B cell (primary cell): Measurements from ENCODE around the gene ADAMTSL4. TPM values are rescaled to one million over a fixed set of nuclear protein-coding genes. Genes with fewer than 3 reads are reported as not detected.

Experiments
- ATAC-seq: fragments of 200-7000 bp; cut with Tn5 transposase; one replicate; pipeline ENCODE4 v1.10.0; 2021; ENCODE audit warnings: low read depth, mild to moderate bottlenecking, moderate number of reproducible peaks, moderate library complexity
- CTCF ChIA-PET: fragments of 350-600 bp; sonication (Branson Sonifier 250); formaldehyde crosslinking; loops from one replicate; lab custom pipeline; 2021; ENCODE audit warnings: antibody characterized with exemption, inconsistent platforms; lab: Charles Lee
- POLR2A ChIA-PET: fragments of 350-600 bp; sonication (Branson Sonifier 250); formaldehyde crosslinking; loops from one replicate; lab custom pipeline; 2021; ENCODE audit warnings: antibody characterized with exemption; lab: Charles Lee
- DNase-seq: peaks from one replicate; pipeline ENCODE4 v3.0.0; 2013
- H2AFZ ChIP-seq: 2 replicates; pipeline ENCODE4 v1.6.1; 2012; ENCODE audit warnings: mild to moderate bottlenecking, low read depth, low read length; ENCODE audit not compliant: insufficient read depth, poor library complexity, severe bottlenecking
- H3K27ac ChIP-seq, 2 donors: 1 replicate in 1 of 2; 2 replicates in 1 of 2; pipeline ENCODE4 v1.5.1; 2012 to 2013; ENCODE audit warnings: low read length in 2 of 2, mild to moderate bottlenecking in 2 of 2, moderate library complexity in 1 of 2
- H3K27me3 ChIP-seq, 4 experiments: fragments of 200-600 bp in 1 of 4; sonication (generic) in 1 of 4; replicated peaks in 1 of 4; 1 replicate in 2 of 4; 2 replicates in 2 of 4; pipeline versions ENCODE4 v1.6.1 to v1.7.0; 2013 to 2016; ENCODE audit warnings: low read length in 3 of 4, mild to moderate bottlenecking in 2 of 4, mixed read lengths in 1 of 4, moderate library complexity in 1 of 4; ENCODE audit not compliant: insufficient read depth in 4 of 4, control insufficient read depth in 3 of 4; ENCODE audit errors: control extremely low read depth in 1 of 4
- H3K36me3 ChIP-seq, 2 experiments: replicated peaks in 1 of 2; 1 replicate in 1 of 2; 2 replicates in 1 of 2; pipeline versions ENCODE4 v1.6.1 to v1.7.1; 2013; ENCODE audit warnings: low read length in 1 of 2; ENCODE audit not compliant: insufficient read depth in 2 of 2, control insufficient read depth in 1 of 2; ENCODE audit errors: control extremely low read depth in 1 of 2, extremely low read depth in 1 of 2
- H3K4me1 ChIP-seq, 2 donors: fragments of 200-600 bp in 1 of 2; sonication (generic) in 1 of 2; 1 replicate in 1 of 2; 2 replicates in 1 of 2; pipeline versions ENCODE4 v1.5.1 to v1.6.1; 2013 to 2017; ENCODE audit warnings: low read length in 2 of 2; ENCODE audit not compliant: control insufficient read depth in 2 of 2, insufficient read depth in 2 of 2
- H3K4me2 ChIP-seq: replicated peaks from 2 replicates; pipeline ENCODE3; 2012; ENCODE audit warnings: mild to moderate bottlenecking, low read depth, low read length; ENCODE audit not compliant: poor library complexity, severe bottlenecking
- H3K4me3 ChIP-seq, 5 experiments: fragments of 200-600 bp in 1 of 5; sonication (generic) in 1 of 5; 1 replicate in 3 of 5; 2 replicates in 2 of 5; pipeline versions ENCODE4 v1.5.1 to v1.7.0; 2011 to 2016; ENCODE audit warnings: low read length in 4 of 5, mild to moderate bottlenecking in 4 of 5, low read depth in 2 of 5, control low read depth in 1 of 5, moderate library complexity in 1 of 5; ENCODE audit not compliant: insufficient read depth in 1 of 5; ENCODE audit errors: control extremely low read depth in 1 of 5, extremely low read depth in 1 of 5
- H3K79me2 ChIP-seq: fragments of 200-600 bp; sonication (generic); one replicate; pipeline ENCODE4 v1.6.0; 2016; ENCODE audit warnings: low read length; ENCODE audit not compliant: control insufficient read depth, insufficient read depth
- H3K9ac ChIP-seq: fragments of 200-600 bp; sonication (generic); 2 replicates; pipeline ENCODE4 v1.6.1; 2017; ENCODE audit warnings: mild to moderate bottlenecking, low read length, moderate library complexity
- H3K9me3 ChIP-seq, 3 donors: one replicate each; pipeline versions ENCODE4 v1.6.1 to v1.7.1; 2013; ENCODE audit warnings: low read length in 2 of 3; ENCODE audit not compliant: control insufficient read depth in 2 of 3, insufficient read depth in 1 of 3; ENCODE audit errors: control extremely low read depth in 1 of 3
- H4K20me1 ChIP-seq: 2 replicates; pipeline ENCODE4 v1.6.0; 2012; ENCODE audit warnings: mild to moderate bottlenecking, low read length; ENCODE audit not compliant: insufficient read depth, control insufficient read depth, poor library complexity, severe bottlenecking
- H3K27ac Mint-ChIP-seq: one replicate; pipeline ENCODE4 v1.8.0; 2021; ENCODE audit warnings: mixed read lengths
- H3K27me3 Mint-ChIP-seq: one replicate; pipeline ENCODE4 v1.8.0; 2021; ENCODE audit warnings: mixed read lengths
- H3K4me1 Mint-ChIP-seq: one replicate; pipeline ENCODE4 v1.8.0; 2021; ENCODE audit warnings: mixed read lengths
- H3K4me3 Mint-ChIP-seq: one replicate; pipeline ENCODE4 v1.8.0; 2021; ENCODE audit warnings: mixed read lengths
- H3K9me3 Mint-ChIP-seq: one replicate; pipeline ENCODE4 v1.8.0; 2022; ENCODE audit warnings: mixed read lengths; ENCODE audit not compliant: insufficient read depth
- CTCF ChIP-seq: fragments of 200-600 bp; IDR thresholded peaks from one replicate; pipeline ENCODE4 v1.8.0; 2022; ENCODE audit warnings: antibody characterized with exemption, mild to moderate bottlenecking
- EZH2 ChIP-seq: IDR thresholded peaks from 2 replicates; pipeline ENCODE4 v1.6.1; 2012; ENCODE audit warnings: borderline replicate concordance, low read depth, mild to moderate bottlenecking, moderate library complexity, low read length; ENCODE audit not compliant: insufficient read depth, poor library complexity, severe bottlenecking
- WGBS: methylation state at CpG from one replicate; pipeline ENCODE4 v1.1.5; 2013; ENCODE audit warnings: missing lambda C conversion rate; ENCODE audit not compliant: insufficient coverage; 5-methylcytosine and 5-hydroxymethylcytosine counted together
- intact Hi-C: fragments of 100-400 bp; cut with micrococcal nuclease; formaldehyde crosslinking; loops from one replicate; pipeline ENCODE4 v1.10.0; 2022
- polyA plus RNA-seq: library from polyadenylated mRNA; depleted of rRNA; stranded (reverse); fragments of >200 nt; gene quantifications from 2 replicates; pipeline ENCODE4 v1.2.3, GENCODE V29; 2012
- total RNA-seq, 2 donors: library from RNA; stranded (reverse); fragments of 120-200 nt in 1 of 2; gene quantifications; 1 replicate in 1 of 2; 2 replicates in 1 of 2; pipeline versions ENCODE4 v1.2.3 to v1.2.4, GENCODE V29; 2013 to 2022

ADAMTSL4 gene
- total and polyA plus RNA-seq, 2 donors (not counting 1 experiment from before 2014, with no cell fraction given): 0.70 TPM; not detected in 1

DNA sequence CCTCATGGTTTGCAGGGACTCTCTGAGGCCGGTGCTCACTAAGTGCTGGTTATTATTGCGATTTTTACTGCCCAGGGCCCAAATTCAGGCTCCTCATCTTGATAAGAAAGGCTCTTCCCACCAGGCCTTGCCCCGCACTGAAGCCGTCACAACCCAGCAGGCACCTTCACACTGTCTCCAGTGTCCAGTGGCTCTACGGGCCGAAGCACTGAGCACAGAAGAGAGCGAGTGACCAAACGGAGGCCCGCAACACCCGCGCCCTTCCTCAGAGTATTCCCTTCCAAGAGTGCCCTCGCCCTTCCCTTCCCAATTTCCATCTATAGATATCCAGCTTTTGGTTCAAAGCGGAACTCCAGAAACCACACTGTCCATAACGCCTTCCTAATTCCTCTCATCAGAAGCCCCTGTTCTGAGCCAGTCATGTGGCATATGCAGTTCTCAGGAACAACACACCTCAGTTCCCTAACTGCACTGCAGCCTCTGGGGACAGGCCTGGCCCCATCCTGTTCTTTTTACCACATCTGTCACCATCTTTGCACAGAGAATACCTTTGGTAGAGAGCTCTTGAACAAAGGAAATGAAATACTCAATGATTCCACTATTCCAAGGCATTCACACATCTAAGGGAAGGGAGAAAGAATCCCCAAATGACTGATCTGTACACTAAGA, 18.6 kb upstream of the ADAMTSL4 start:
- no peaks in the 10 kb centered on the region for H3K9me3 Mint-ChIP-seq
- H3K9ac ChIP-seq: no peak overlapping the region
- no peaks in the 10 kb centered on the region for H3K79me2 ChIP-seq
- no peaks in the 10 kb centered on the region for H3K9me3 ChIP-seq
- no peak overlapping the region for H3K27ac Mint-ChIP-seq
- DNase-seq (no peak), ATAC-seq (no peak)
- POLR2A ChIA-PET: no interaction called here
- no peaks in the 10 kb centered on the region for H3K4me1 Mint-ChIP-seq
- H3K27ac ChIP-seq: no peak overlapping the region
- H2AFZ ChIP-seq: no peak overlapping the region
- H3K4me3 Mint-ChIP-seq: no peak overlapping the region
- H3K4me2 ChIP-seq: no peak overlapping the region
- H3K36me3 ChIP-seq: no peaks in the 10 kb centered on the region
- no peak overlapping the region for H3K4me3 ChIP-seq
- intact Hi-C loops: no loop called here
- H3K27me3 Mint-ChIP-seq: no peaks in the 10 kb centered on the region
- CTCF ChIA-PET: interaction anchor here (1.0 to 4.8 kb wide), 3 partner anchors 65 to 186 kb away, joined by 5 to 26 read pairs (median 17); no protein-coding TSS in a partner anchor
- H3K27me3 ChIP-seq: no peaks in the 10 kb centered on the region
- WGBS: 97% methylated on average over 14 of the region's 14 CpGs
- TF ChIP-seq CTCF: no peak
- TF ChIP-seq EZH2: no peak
- H4K20me1 ChIP-seq: no peaks in the 10 kb centered on the region
- H3K4me1 ChIP-seq: no peaks in the 10 kb centered on the region

DNA sequence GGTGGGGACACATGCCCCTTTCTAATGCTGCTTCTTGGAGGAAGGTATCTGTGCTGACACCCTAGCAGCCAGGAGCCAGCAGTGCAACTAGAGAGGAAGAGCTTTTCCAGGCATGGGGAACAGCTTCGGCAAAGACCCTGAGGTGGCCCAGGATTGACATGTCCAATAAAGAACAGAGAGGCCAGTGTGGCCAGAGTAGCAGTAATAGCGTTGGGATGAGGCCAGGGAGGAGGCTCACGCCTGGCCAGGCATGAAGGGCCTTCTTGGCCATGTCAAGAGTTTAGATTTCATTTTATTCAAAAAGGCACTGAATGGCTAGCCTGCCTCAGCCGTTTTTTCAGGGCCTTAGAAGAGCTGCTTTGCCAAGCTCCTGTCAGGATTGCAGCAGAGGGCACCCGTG, 16.3 kb upstream of the ADAMTSL4 start:
- intact Hi-C loops: loop anchor here (1.0 kb wide), 1 partner anchor 69 kb away; no protein-coding TSS in a partner anchor
- POLR2A ChIA-PET: no interaction called here
- Histone ChIP-seq H3K27me3 (no peaks in the 10 kb centered on the region), H2AFZ (no peak overlapping the region), H3K4me1 (no peaks in the 10 kb centered on the region), H3K4me3 (no peak overlapping the region), H4K20me1 (no peaks in the 10 kb centered on the region), H3K36me3 (no peaks in the 10 kb centered on the region), H3K9ac (no peak overlapping the region), H3K27ac (no peak overlapping the region), H3K9me3 (no peaks in the 10 kb centered on the region), H3K79me2 (no peaks in the 10 kb centered on the region), H3K4me2 (no peak overlapping the region)
- Mint-ChIP-seq H3K27ac (no peak overlapping the region), H3K27me3 (no peaks in the 10 kb centered on the region), H3K4me1 (no peaks in the 10 kb centered on the region), H3K9me3 (no peaks in the 10 kb centered on the region), H3K4me3 (no peak overlapping the region)
- TF ChIP-seq CTCF (peak; percentile 18), EZH2 (no peak)
- DNase-seq (no peak), ATAC-seq (no peak)
- WGBS: 70% methylated on average over 5 of the region's 5 CpGs
- CTCF ChIA-PET: interaction anchor here (0.6 to 4.8 kb wide), 21 partner anchors 11 to 944 kb away, joined by 3 to 26 read pairs (median 5); partner anchors contain the start of gene ENSA
